ENCODE results near the gene NKAIN2. TPM values are rescaled to one million over a fixed set of nuclear protein-coding genes. Genes with fewer than 3 reads are reported as not detected.
"Not testable (repeated sequence)": the region's sequence is repeated elsewhere in the genome, so short reads cannot be mapped to it uniquely, and the experiment has no call there.

Gene NKAIN2
- polyA plus RNA-seq, 1 donor from 2014 or later = not detected

DNA sequence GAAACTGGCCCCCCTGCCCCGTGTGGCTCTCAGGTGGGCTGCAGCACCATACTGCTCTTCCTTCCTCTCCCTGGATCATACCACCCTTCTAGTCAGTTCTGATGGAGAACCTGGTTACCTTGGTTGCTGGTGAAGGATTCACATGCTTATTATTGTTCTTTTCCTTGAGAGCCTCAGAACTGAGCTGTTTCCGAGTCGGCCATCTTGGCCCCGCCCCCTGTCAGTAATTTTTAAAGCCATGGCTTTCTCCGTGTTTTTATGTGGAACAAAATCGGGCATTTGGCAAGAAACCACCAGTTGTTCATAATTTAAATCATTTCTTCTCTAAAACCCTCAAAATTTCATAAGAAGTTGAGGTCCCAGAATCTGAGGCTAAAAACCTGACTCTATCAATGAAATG, 493.8 kb downstream of the NKAIN2 start:
- Mint-ChIP-seq H3K4me1 (no peaks in the 10 kb centered on the region), H3K27me3 (no peaks in the 10 kb centered on the region), H3K27ac (no peak overlapping the region), H3K4me3 (no peak overlapping the region), H3K9me3 (peaks cover 0 to 3% (median 0%) of the 10 kb centered on the region in 3 donors), H3K36me3 (no peaks in the 10 kb centered on the region)

DNA sequence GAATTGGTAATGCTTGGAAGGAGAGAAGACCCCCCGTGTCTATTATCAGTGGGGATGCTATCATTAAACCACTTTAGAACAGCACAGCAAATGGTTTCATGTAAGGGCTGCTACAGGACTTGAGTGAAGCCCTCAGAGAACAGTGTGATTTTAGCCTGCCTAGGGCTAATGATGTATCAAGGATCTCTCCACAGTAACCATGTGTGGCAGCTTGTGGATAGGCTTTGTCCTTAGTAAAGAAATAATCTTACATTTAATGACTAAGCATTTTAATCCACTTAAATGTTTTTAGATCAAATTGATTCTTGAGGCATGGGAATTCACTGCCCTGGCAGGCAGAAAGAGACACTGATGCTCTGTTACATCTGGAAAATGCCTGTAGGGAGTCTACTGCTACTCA, 495.1 kb downstream of the NKAIN2 start:
- no peaks in the 10 kb centered on the region for H3K4me1 Mint-ChIP-seq
- H3K36me3 Mint-ChIP-seq = no peaks in the 10 kb centered on the region
- peaks cover 0 to 3% (median 0%) of the 10 kb centered on the region in 3 donors for H3K9me3 Mint-ChIP-seq
- no peaks in the 10 kb centered on the region for H3K27me3 Mint-ChIP-seq
- no peak overlapping the region for H3K27ac Mint-ChIP-seq
- no peak overlapping the region for H3K4me3 Mint-ChIP-seq

- not testable (repeated sequence) for H3K4me1 Mint-ChIP-seq, H3K36me3 Mint-ChIP-seq, H3K4me3 Mint-ChIP-seq, H3K9me3 Mint-ChIP-seq, H3K27ac Mint-ChIP-seq, H3K27me3 Mint-ChIP-seq
Observed at GRCh38 chr6:124300907-124301306, 497.2 kb downstream of the NKAIN2 start.

GRCh38 chr6:124303971-124304370, 500.3 kb downstream of the NKAIN2 start:
- Mint-ChIP-seq H3K9me3 (peaks cover 0 to 3% (median 2%) of the 10 kb centered on the region in 3 donors), H3K4me3 (no peak overlapping the region), H3K27ac (no peak overlapping the region), H3K4me1 (no peaks in the 10 kb centered on the region), H3K27me3 (no peaks in the 10 kb centered on the region), H3K36me3 (no peaks in the 10 kb centered on the region)

DNA sequence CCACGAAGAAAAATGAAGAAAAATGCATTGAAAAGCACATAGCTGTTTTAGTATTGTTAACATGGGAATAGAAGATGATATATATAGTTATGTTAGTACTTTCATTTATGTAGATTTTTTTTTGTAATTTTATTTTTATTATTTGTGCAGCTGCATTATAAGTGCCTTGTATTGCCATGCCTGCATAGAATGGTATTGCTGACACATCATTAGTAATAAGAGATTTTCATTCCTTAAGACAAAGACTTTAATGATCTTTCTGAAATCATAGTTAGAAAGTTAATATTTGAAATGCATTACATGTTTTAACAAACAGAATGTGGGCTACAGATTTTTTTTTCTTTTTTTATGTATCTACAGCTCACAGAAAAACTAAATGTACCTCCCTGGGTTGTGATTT, 506.5 kb downstream of the NKAIN2 start:
- no peaks in the 10 kb centered on the region for H3K4me1 Mint-ChIP-seq
- H3K4me3 Mint-ChIP-seq = no peak overlapping the region
- H3K36me3 Mint-ChIP-seq = no peaks in the 10 kb centered on the region
- peaks cover 0 to 2% (median 0%) of the 10 kb centered on the region in 3 donors for H3K9me3 Mint-ChIP-seq
- H3K27ac Mint-ChIP-seq = no peak overlapping the region
- H3K27me3 Mint-ChIP-seq = no peaks in the 10 kb centered on the region

- H3K9me3 Mint-ChIP-seq = peaks cover 0 to 7% (median 3%) of the 10 kb centered on the region in 3 donors
- H3K4me1 Mint-ChIP-seq = no peaks in the 10 kb centered on the region
- no peaks in the 10 kb centered on the region for H3K27me3 Mint-ChIP-seq
- H3K4me3 Mint-ChIP-seq = no peak overlapping the region
- no peaks in the 10 kb centered on the region for H3K36me3 Mint-ChIP-seq
- H3K27ac Mint-ChIP-seq = no peak overlapping the region
Observed at GRCh38 chr6:124319410-124319809, 515.7 kb downstream of the NKAIN2 start.

GRCh38 chr6:124324237-124324636, 520.6 kb downstream of the NKAIN2 start:
- Mint-ChIP-seq H3K4me1 (no peaks in the 10 kb centered on the region), H3K27ac (no peak overlapping the region), H3K27me3 (no peaks in the 10 kb centered on the region), H3K36me3 (no peaks in the 10 kb centered on the region), H3K4me3 (no peak overlapping the region), H3K9me3 (peaks cover 1 to 10% (median 4%) of the 10 kb centered on the region in 3 donors)

GRCh38 chr6:124330197-124330596, 526.5 kb downstream of the NKAIN2 start:
- Mint-ChIP-seq H3K27ac (no peak overlapping the region), H3K9me3 (peaks cover 1 to 10% (median 4%) of the 10 kb centered on the region in 3 donors), H3K4me3 (no peak overlapping the region), H3K36me3 (peaks cover 2% of the 10 kb centered on the region), H3K4me1 (no peaks in the 10 kb centered on the region), H3K27me3 (no peaks in the 10 kb centered on the region)

GRCh38 chr6:124334359-124334758, 530.7 kb downstream of the NKAIN2 start:
- Mint-ChIP-seq H3K9me3 (peaks cover 0 to 3% (median 2%) of the 10 kb centered on the region in 3 donors), H3K36me3 (peaks cover 1% of the 10 kb centered on the region), H3K27ac (no peak overlapping the region), H3K4me3 (no peak overlapping the region), H3K27me3 (no peaks in the 10 kb centered on the region), H3K4me1 (no peaks in the 10 kb centered on the region)

DNA sequence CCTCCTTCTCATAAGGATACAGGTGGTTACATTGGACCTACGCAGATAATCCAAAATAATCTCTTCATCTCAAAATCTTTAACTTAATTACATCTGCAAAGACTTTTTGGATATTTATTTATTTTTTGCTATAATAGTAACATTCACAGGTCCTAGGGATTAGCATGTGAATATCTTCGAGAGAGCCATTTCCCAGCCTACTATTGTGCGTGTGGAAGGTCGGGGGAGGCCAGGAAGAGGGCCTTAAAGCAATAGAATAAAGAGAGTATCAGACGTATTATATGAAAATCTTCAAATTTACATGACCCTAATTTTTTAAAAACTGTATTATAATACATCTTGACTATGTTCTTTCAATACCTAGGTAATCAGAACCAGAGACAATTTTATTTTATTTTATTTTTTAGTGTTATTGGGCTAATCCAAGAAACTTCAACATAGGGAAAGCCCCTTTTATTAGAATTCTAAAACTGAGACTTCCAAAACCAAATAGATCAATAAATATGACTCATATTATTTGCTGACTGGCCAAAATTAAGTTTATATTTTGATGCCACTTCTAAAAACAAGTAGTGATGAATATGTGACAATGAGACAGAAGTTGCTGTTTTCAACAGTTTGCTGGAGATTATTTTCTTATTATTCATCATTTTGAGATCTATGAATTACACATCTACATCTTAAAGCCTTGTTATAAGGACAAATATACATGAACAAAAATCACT, 536.1 kb downstream of the NKAIN2 start:
- Mint-ChIP-seq H3K4me3 (no peak overlapping the region), H3K27ac (no peak overlapping the region), H3K36me3 (no peaks in the 10 kb centered on the region), H3K27me3 (no peaks in the 10 kb centered on the region), H3K9me3 (no peaks in the 10 kb centered on the region), H3K4me1 (no peaks in the 10 kb centered on the region)

- H3K9me3 Mint-ChIP-seq, H3K27me3 Mint-ChIP-seq, H3K4me3 Mint-ChIP-seq, H3K36me3 Mint-ChIP-seq, H3K4me1 Mint-ChIP-seq, H3K27ac Mint-ChIP-seq: not testable (repeated sequence)
Observed at GRCh38 chr6:124348339-124348738, 544.7 kb downstream of the NKAIN2 start.

GRCh38 chr6:124355146-124355545, 551.5 kb downstream of the NKAIN2 start:
- Mint-ChIP-seq H3K4me3 (no peak overlapping the region), H3K27me3 (no peaks in the 10 kb centered on the region), H3K27ac (no peak overlapping the region), H3K9me3 (peaks cover 0 to 3% (median 0%) of the 10 kb centered on the region in 3 donors), H3K36me3 (no peaks in the 10 kb centered on the region), H3K4me1 (no peaks in the 10 kb centered on the region)

GRCh38 chr6:124356276-124356810, 552.7 kb downstream of the NKAIN2 start:
- H3K9me3 Mint-ChIP-seq = peaks cover 0 to 3% (median 0%) of the 10 kb centered on the region in 3 donors
- H3K27ac Mint-ChIP-seq = no peak overlapping the region
- no peaks in the 10 kb centered on the region for H3K36me3 Mint-ChIP-seq
- no peaks in the 10 kb centered on the region for H3K4me1 Mint-ChIP-seq
- H3K4me3 Mint-ChIP-seq = no peak overlapping the region
- no peaks in the 10 kb centered on the region for H3K27me3 Mint-ChIP-seq

DNA sequence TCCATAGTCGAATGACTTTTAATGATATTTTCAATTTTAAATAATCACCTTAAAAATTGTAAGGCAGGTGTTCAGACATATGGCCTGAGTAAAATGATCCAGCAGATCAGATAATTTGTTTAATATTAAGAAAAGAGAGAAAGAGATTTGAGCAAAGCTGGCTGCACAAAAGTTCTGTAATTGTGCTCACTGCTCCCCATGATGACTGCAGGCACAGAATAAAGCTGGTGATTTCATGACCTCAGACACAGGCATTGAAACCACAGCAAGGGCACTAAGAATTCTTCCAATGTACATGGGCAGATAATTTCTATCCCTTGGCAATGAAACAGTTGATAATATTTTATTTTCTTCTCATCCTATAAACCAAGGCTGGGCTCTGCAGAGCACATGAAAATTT, 553.1 kb downstream of the NKAIN2 start:
- Mint-ChIP-seq H3K4me1 (no peaks in the 10 kb centered on the region), H3K27me3 (no peaks in the 10 kb centered on the region), H3K27ac (no peak overlapping the region)

GRCh38 chr6:124368131-124368530, 564.5 kb downstream of the NKAIN2 start:
- Mint-ChIP-seq H3K27ac (no peak overlapping the region), H3K36me3 (no peaks in the 10 kb centered on the region), H3K4me1 (no peaks in the 10 kb centered on the region), H3K27me3 (no peaks in the 10 kb centered on the region), H3K9me3 (peaks cover 2 to 4% (median 3%) of the 10 kb centered on the region in 3 donors), H3K4me3 (no peak overlapping the region)

More for the DNA sequence above, 553.1 kb downstream of the NKAIN2 start:
- peaks cover 0 to 3% (median 0%) of the 10 kb centered on the region in 3 donors for H3K9me3 Mint-ChIP-seq
- H3K4me3 Mint-ChIP-seq = no peak overlapping the region
- no peaks in the 10 kb centered on the region for H3K36me3 Mint-ChIP-seq

DNA sequence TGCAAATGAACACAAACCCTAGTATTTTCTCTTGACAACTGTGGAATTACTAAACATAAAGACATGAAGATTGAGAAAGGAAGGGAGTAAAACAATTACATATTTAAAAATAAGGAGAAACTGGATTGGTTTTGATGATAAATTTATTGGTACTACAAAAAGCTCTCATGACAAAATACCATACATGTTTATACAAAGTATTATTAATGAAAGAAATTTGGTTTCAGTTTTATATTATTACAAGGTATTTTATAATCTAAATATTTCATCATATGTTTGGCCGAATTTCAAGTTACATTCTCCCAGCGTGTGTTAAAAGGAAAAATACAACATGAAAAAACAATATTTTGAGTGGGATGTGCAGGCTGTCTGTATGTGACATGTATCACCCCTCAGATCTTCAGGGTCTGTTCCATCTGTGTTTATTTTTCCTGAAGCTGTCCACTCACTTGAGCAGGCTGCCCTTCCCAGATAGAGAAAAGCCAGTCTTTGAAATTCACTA, 568.4 kb downstream of the NKAIN2 start:
- Mint-ChIP-seq H3K4me1 (no peaks in the 10 kb centered on the region), H3K4me3 (no peak overlapping the region), H3K36me3 (peaks cover 1% of the 10 kb centered on the region)

More for the DNA sequence above, 568.4 kb downstream of the NKAIN2 start:
- Mint-ChIP-seq H3K9me3 (peaks cover 2 to 9% (median 4%) of the 10 kb centered on the region in 3 donors), H3K27me3 (no peaks in the 10 kb centered on the region), H3K27ac (no peak overlapping the region)

All from IgD-negative memory B cell (primary cell).